ENCODE measurements around the gene CDON.

Gene CDON

GRCh38 chr11:125951731-125952130, 110.9 kb downstream of the CDON start:
- no peak overlapping the region for H3K4me3 ChIP-seq (replicated peaks in 1 of 2; ENCODE audit: low read depth in 2 of 2, low read length in 2 of 2)
- no peak for TF ChIP-seq CTCF (IDR thresholded peaks at IDR 0.05; ENCODE audit: low read depth, low read length)
- no peak for DNase-seq (ENCODE audit: low read depth in 2 of 2)

GRCh38 chr11:125950696-125951651, 111.7 kb downstream of the CDON start:
- no peak for TF ChIP-seq CTCF (IDR thresholded peaks at IDR 0.05; ENCODE audit: low read depth, low read length)
- peak; percentile 4 to 89 for DNase-seq (ENCODE audit: low read depth in 2 of 2)

GRCh38 chr11:125950178-125950490, 112.5 kb downstream of the CDON start:
- H3K4me3 ChIP-seq (replicated peaks in 1 of 2; ENCODE audit: low read depth in 2 of 2, low read length in 2 of 2): no peak overlapping the region
- DNase-seq (ENCODE audit: low read depth in 2 of 2): no peak
- TF ChIP-seq CTCF (IDR thresholded peaks at IDR 0.05; ENCODE audit: low read depth, low read length): no peak

More at GRCh38 chr11:125950696-125951651, 111.7 kb downstream of the CDON start:
- H3K4me3 ChIP-seq (replicated peaks in 1 of 2; ENCODE audit: low read depth in 2 of 2, low read length in 2 of 2): no peak overlapping the region

DNA sequence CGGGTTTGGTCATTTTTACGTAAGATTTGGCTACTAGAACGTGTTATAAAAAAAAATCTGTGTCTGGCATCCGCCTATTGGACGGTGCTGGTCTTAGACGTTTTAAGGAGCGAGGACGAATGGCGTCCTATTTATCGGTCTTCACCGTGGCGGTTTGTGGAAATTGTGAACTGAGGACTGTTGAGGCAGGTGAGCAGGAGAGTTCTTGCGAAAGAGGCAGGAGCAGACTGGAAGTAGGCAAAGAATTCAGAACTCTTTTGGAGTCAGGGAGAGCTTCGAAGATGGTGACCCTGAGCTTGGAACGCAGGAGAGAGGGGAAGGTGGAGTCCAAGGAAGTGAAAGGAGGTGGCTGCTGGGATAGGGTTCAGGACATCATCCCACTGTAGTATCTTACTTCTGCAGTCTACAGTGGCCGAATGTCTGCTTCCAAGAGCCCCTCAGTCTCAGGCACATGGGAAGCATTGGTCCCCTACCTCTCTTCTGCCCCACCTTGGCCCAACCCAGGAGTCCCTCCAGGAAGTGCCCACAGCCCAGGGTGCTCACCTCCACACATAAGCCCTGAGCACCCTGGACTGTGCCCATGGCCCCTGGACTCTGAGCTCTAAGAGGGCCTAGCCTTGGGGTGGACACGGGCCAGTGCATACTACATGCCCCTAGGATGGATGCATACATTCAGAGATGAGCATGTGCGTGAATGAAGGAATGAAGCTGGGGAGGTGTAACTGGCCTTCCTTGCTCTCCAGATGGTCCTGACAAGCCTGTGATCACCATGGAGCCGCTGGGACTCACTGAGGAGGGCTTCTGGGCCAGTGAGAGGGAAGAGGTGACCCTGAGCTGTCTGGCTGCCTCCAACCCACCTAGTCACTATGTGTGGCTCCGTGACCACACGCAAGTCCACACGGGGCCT, 113.1 kb downstream of the CDON start:
- no peak for DNase-seq (ENCODE audit: low read depth in 2 of 2)
- TF ChIP-seq CTCF (IDR thresholded peaks at IDR 0.05; ENCODE audit: low read depth, low read length): no peak
- no peak overlapping the region for H3K4me3 ChIP-seq (replicated peaks in 1 of 2; ENCODE audit: low read depth in 2 of 2, low read length in 2 of 2)

DNA sequence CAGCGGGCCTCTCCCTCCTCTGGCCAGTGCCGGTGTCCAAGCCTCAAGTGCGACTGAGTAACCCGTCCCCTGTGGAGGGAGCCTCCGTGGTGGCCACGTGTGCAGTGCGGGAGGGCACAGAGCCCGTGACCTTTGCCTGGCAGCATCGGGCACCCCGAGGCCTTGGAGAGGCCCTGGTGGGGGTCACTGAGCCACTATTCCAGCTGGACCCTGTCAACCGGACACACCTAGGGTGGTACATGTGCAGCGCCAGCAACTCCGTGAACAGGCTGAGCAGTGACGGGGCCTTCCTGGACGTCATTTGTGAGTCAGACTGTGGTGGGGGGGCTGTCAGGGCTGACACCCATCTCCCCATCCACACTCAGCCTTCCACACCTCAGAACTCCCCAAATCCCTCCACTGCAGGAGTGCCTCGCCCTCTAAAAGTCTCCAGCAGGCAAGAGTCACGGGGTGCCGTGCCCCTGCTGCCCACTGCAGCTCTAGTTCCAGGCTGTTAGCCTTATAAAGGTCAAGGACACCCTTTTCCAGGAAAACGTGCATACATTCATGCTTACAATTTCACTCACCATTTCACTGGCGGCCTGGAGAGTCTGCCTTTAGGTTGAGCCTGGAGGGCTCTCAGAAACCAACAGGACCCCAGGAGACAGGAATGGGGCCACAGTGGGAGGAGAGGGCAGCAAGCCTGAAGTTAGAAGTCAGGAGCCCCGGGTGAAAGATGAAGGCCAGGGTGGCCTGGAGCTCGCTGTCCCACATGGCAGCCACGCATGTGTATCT, 114.2 kb downstream of the CDON start:
- no peak overlapping the region for H3K4me3 ChIP-seq (replicated peaks in 1 of 2; ENCODE audit: low read depth in 2 of 2, low read length in 2 of 2)
- TF ChIP-seq CTCF (IDR thresholded peaks at IDR 0.05; ENCODE audit: low read depth, low read length): no peak
- no peak for DNase-seq (ENCODE audit: low read depth in 2 of 2)
